ENCODE results near the gene B3GAT1.

B3GAT1 gene

DNA sequence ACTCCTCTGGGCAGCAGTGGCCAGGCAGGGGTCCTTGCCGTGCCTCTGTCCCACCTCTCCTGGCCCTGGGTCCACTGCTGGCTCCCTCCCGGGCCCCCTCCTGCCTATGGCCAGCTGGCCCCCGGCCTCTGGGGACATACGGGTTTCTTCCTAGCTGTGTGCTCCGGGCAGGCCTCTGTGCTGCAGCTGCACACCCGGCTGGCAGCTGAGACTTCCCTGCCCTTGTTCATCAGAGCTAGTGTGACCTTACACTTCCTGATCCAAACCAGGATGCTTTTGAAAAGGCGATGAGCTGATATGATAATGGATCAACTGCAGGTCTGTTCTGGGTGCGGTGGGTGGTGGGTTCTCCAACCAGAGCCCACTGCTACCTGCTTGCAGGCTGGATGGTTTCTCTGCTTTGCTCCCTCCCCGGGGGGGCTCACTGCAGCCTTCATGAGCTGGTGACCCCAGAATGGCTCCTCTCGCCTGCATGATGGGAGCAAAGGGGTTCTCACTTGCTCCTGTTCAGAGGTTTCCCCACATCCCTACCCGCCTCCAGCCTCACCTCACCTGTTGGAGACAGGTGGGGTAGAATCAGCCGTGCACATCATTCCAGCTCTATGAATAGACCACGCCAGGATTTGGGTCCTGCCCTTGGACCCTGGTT, 13.3 kb downstream of the B3GAT1 start:
- DNase-seq (ENCODE audit: low read depth, low spot score), result no peak
- no peak overlapping the region for H3K4me3 ChIP-seq (ENCODE audit: low read length)

GRCh38 chr11:134398079-134398444, 14.0 kb downstream of the B3GAT1 start:
- DNase-seq (ENCODE audit: low read depth, low spot score), result no peak
- H3K4me3 ChIP-seq (ENCODE audit: low read length), result no peak overlapping the region

GRCh38 chr11:134397304-134398078, 14.6 kb downstream of the B3GAT1 start:
- no peak overlapping the region for H3K4me3 ChIP-seq (ENCODE audit: low read length)
- no peak for DNase-seq (ENCODE audit: low read depth, low spot score)

GRCh38 chr11:134395002-134395401, 17.0 kb downstream of the B3GAT1 start:
- no peak overlapping the region for H3K4me3 ChIP-seq (ENCODE audit: low read length)
- no peak for DNase-seq (ENCODE audit: low read depth, low spot score)

- no peak for DNase-seq (ENCODE audit: low read depth, low spot score)
- H3K4me3 ChIP-seq (ENCODE audit: low read length), result no peak overlapping the region
These were observed 17.7 kb downstream of the B3GAT1 start for GRCh38 chr11:134394311-134394710.

DNA sequence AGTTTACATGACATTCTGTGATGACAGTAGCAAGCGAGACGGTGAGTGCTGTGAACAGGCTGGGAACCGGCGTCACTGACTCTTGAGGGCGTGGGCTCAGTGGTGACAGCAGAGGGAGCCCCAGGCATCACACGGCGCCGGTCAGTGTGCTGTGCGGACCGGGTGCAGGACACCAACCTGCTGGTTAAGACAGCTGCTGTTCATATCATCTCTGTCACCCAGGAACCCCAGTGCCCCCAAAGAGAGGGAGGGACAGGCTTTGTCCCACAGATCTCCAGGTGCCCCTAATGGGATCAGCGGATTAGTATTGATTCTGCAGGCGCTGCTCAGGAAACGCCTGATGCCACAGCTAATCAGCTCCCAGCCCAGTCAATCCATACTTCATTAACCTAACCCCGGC, 18.4 kb downstream of the B3GAT1 start:
- no peak overlapping the region for H3K4me3 ChIP-seq (ENCODE audit: low read length)
- no peak for DNase-seq (ENCODE audit: low read depth, low spot score)

DNA sequence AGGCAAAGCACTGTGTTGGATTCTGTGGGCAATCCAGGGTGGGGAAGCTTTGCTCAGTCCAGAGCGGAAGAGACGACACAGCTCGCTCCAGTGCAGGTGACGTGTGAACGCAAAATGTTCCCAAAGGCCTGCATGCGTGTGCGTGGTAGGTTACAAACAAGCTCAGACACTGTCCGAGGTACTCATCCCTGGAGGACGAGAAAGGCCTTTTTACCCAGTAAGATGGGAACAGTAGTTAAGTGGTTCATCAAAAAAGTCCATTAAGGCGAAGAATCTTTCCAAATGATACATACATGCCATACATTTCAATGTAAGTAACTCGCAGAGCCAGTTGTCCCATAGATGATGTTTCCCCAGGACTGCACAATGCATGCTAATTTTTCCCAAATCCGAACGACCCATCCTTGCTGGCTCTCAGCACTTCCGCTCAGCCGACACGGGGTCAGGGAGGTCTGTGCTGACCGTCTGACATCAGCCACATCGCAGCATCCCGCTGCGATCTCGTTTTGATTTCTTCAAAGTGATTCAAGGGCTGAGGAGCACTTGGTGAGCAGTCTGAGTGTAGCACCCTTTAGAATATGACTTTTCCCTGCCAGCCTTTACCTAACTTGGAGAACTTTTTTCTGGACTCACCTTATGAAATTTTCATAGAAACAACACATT, 19.0 kb downstream of the B3GAT1 start:
- H3K4me3 ChIP-seq (ENCODE audit: low read length), result no peak overlapping the region
- no peak for DNase-seq (ENCODE audit: low read depth, low spot score)

DNA sequence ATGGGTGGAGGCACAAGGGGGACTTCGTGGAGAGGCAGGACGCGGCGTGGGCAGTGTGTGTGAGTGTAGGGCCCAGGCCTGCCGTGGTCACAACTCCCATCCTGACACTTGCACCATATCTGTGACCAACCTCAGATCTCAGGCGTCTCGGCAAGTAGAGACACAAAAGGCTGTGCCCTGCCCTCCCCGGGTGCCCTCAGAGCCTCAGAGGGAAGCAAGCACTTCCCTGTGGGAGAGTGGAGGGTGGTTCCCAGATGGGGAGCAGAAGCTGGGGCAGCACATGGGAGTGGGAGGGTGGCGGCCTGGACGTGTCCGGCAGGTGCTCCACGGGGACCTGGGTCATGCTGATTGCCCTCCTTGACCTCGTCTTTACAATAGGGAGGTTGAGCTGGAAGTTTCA, 20.4 kb downstream of the B3GAT1 start:
- H3K4me3 ChIP-seq (ENCODE audit: low read length), result no peak overlapping the region
- DNase-seq (ENCODE audit: low read depth, low spot score), result no peak

GRCh38 chr11:134390706-134391569, 21.1 kb downstream of the B3GAT1 start:
- DNase-seq (ENCODE audit: low read depth, low spot score), result no peak
- no peak overlapping the region for H3K4me3 ChIP-seq (ENCODE audit: low read length)

DNA sequence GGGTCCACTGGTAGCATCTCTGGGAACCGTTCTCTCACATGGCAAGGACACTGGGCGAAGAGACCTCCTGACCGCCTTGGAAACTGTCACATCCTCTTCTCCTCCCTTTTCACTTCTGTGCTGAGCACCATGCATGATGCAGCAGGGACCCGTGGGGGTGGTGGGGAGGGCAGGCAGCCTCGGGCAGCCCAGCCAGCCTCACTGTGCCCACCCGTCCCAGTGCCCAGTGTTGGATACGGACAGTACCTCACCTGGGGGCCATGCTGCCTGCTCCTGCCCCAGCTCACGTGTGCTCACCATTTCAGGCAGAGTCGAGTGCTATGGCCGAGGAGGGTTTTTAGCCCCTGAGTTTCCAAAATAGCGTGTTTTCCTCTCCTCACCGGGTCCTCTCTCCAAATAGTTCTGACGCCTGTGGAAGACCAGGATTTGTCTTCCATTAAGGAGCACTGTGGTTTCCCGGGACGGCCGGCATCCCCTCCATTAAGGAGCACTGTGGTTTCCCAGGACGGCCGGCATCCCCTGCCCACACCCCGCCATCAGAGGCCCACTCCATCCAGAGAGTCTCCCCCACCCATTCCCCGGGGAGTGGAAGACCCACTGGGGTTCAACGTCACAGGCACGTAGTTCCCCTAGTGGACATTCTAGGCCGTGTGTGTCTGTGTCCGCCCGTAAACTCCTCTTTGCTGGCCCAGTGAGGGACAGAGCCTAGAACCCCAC, 22.4 kb downstream of the B3GAT1 start:
- H3K4me3 ChIP-seq (ENCODE audit: low read length), result no peak overlapping the region
- DNase-seq (ENCODE audit: low read depth, low spot score), result no peak

DNA sequence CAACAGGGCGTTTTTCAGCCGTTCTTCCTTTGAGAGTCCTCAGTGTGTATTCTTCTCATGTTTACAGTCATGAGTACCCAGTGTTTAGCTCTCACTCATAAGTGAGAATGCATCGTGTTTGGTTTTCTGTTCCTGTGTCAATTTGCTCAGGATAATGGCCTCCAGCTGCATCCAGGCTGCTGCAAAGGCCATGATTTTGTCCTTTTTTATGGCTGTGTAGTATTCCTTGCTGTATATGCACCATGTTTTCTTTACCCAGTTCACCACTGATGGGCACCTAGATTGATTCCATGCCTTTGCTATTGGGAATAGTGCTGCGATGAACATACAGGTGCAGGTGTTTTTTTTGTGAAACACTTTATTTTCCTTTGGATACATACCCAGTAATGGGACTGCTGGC, 23.5 kb downstream of the B3GAT1 start:
- H3K4me3 ChIP-seq (ENCODE audit: low read length), result no peak overlapping the region
- DNase-seq (ENCODE audit: low read depth, low spot score), result no peak

DNA sequence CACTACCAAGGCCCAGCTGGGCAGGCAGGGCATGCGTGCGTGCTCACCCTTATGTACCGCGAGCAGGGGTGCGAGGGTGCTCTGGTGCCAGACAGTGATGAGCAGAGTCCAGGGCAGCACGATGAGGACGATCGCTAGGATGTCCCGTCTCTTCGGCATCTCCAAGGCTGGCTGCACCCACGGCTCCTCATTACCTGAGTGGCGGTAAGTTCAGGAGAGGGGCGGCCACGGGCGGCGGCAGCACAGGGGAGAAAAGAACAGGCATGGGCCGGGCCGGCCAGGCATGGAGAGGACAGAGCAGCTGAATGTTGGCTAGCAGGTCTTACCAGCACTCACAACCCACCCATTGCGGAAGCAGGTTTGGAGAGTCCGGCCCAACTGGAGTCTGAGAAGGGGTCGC, 24.5 kb downstream of the B3GAT1 start:
- DNase-seq (ENCODE audit: low read depth, low spot score), result no peak
- H3K4me3 ChIP-seq (ENCODE audit: low read length), result no peak overlapping the region

DNA sequence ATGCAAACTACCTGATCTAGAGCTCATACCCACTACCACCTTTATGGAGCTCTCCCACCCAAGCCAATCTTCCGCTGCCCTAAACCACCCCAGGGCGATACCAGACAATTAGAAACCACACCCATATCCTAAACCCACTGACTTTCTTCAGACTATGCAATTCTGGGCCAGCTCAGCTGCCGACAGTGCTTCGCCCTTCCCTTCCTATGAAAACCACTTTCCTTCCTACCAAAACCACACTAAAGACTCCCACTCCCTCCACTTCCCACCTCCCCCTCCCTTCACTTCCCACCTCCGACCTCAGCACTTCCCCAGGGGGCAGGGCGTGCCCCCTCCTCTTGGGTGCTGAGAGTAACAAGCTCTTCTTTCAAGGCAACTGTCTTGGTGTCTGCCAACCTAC, 25.1 kb downstream of the B3GAT1 start:
- no peak overlapping the region for H3K4me3 ChIP-seq (ENCODE audit: low read length)
- DNase-seq (ENCODE audit: low read depth, low spot score), result peak; percentile 75

GRCh38 chr11:134385774-134386565, 26.1 kb downstream of the B3GAT1 start:
- H3K4me3 ChIP-seq (ENCODE audit: low read length), result no peak overlapping the region
- peak; percentile 62 for DNase-seq (ENCODE audit: low read depth, low spot score)

- DNase-seq (ENCODE audit: low read depth, low spot score), result no peak
- no peak overlapping the region for H3K4me3 ChIP-seq (ENCODE audit: low read length)
These were observed 26.9 kb downstream of the B3GAT1 start for GRCh38 chr11:134385171-134385570.

DNA sequence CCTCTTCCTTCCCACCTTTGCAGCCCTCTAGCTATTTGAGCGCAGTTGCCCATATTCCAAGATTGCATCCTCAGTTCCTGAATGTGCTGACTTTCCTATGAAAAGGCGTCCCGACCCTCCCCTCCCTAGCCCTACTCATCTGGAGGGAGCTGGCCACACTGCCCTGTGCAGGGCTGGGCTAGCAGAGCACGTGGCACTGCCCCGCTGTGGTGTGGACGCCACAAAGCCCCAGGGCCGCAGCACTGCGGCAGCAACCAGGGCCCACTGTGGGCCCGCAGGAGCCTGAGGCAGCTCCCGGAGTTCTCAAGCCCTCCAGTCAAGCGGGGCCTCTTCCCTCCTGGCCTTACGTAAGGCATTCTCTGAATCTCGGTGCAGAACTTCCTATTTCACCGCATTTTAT, 27.6 kb downstream of the B3GAT1 start:
- H3K4me3 ChIP-seq (ENCODE audit: low read length), result no peak overlapping the region
- DNase-seq (ENCODE audit: low read depth, low spot score), result no peak

DNA sequence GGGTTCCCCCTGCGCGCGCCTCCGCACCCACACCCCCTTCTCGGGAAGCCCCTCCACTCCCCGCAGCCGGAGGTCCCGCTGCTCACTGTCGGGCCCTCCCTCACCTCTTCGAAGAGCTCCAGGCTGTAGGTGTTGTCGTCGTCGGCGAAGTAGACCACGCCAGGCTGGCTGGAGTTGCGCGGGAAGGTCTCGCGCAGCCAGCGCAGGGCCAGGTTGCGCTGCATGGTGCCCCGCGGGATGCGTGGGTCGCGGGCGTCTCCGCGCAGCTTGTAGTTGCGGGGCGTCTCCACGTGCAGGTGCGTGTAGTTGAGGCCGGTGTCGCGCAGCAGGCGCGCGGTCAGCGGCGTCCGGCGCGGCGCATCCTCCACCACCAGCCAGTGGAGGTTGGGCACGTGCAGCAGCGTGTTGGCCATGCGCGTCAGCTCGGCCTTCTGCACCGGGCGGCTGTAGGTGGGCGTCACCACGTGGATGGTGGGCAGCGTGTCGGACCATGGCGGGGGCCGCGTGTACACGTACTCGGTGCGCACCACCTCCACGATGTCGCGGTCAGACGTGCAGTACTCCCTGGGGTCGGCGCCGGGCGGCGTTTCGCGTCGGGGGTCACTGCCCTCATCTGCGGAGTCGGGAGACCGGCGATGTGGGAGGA, 28.3 kb downstream of the B3GAT1 start:
- DNase-seq (ENCODE audit: low read depth, low spot score), result no peak
- no peak overlapping the region for H3K4me3 ChIP-seq (ENCODE audit: low read length)

DNA sequence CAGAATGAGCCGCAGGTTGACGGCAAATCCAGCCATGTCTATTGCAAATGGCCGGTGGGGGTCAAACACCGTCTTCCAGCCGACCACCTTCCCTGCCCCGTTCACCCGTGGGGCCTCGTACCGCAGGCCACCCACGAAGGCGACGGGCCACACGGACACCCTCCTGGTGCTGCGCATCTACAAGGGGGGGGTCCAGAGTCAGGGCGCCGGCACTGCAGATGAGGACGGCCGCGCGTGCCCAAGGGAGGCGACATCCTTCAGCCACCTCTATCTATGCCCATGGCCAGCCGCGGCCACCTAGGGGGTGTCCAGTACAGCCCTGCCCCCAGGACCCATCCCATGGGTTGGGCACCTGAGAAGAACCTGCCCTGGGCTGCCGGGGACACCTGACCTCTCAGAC, 29.2 kb downstream of the B3GAT1 start:
- no peak overlapping the region for H3K4me3 ChIP-seq (ENCODE audit: low read length)
- no peak for DNase-seq (ENCODE audit: low read depth, low spot score)
